ENCODE data around the gene ASPA.

Gene ASPA

DNA sequence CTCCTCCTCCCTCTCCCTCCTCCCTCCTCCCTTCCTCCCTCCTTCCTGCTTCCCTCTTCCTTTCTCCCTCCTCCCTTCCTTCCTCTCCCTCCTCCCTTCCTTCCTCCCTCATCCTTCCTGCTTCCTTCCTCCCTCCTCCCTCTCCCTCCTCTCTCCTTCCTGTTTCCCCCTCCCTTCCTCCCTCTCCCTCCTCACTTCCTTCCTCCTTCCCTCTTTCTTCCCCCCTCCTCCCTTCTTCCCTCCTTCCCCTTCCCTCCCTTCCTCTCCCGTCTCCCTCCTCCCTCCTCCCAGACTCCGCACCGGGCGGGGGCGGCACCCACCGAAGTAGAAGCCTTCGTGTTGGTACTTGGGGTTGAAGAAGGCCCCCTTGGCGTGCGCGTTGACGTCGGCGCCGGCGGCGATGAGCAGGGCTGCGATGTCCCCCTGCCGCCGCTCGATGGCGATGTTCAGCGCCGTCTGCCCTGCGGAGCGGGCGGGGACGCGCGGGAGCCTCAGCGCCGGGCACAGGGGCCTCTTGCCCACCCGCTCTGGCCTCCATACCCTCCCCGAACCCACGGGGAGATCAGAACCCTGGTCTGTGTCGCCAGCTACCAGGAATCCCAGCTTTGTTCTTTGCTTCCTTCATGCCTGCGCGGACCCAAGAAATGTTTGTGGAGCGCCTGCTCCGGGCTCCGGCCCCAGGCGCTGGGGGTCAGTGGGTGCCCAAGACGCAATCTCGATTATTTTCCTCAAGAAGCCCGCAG, 59.6 kb downstream of the ASPA start:
- Histone ChIP-seq H3K9me3 (ENCODE audit: control insufficient read depth, insufficient read depth, low read length) (no peaks in the 10 kb centered on the region), H3K4me1 (ENCODE audit: control insufficient read depth, low read length) (0 out of 2 replicates have a peak, but pooled peaks cover 7% of the 10 kb centered on the region), H3K27me3 (ENCODE audit: control insufficient read depth, low read length) (peaks cover under 1% of the 10 kb centered on the region; the same call in 1 of the 2 replicates), H4K20me1 (ENCODE audit: control insufficient read depth, insufficient read depth, low read depth, low read length) (no peaks in the 10 kb centered on the region), H3K9me2 (replicated peaks; ENCODE audit: control insufficient read depth, low read length) (no peaks in the 10 kb centered on the region), H3K27ac (ENCODE audit: low read depth, low read length) (no peak overlapping the region), H3K79me2 (ENCODE audit: control insufficient read depth, low read length) (no peaks in the 10 kb centered on the region), H3K4me3 (ENCODE audit: low read length) (peak overlapping the region; percentile 34; the same call in 1 of the 2 replicates), H3F3A (ENCODE audit: control insufficient read depth, insufficient read depth) (no peaks in the 10 kb centered on the region; the same call in 1 of the 2 replicates), H3K36me3 (ENCODE audit: control insufficient read depth, low read length) (no peaks in the 10 kb centered on the region), H3K4me2 (ENCODE audit: low read length) (peak overlapping the region; percentile 34; the same call in 1 of the 2 replicates)
- TF ChIP-seq EZH2phosphoT487 (IDR thresholded peaks at IDR 0.05; ENCODE audit: borderline replicate concordance, low read length) (no peak), CTCF (IDR thresholded peaks at IDR 0.05; ENCODE audit: low read depth, low read length, poor library complexity, severe bottlenecking) (peak; percentile 68)

DNA sequence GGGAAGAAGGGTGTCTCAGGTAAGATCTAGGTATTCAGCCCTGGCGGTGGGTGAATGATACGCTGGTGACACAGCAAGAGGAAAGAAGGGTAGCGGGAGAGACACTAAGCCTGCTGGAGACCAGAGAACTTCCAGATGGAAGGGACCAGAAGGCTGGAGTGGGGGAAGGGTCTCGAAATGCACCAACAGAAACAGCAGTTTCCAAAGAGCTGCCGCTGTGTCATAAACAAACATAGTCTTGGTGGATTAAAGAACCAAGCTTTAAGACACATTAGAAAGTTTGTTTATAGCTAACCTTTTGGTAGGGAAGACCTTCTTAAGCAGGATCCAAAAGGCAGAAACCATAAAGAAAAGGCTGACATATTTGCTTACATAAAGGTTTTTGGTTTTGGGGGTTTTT, 60.9 kb downstream of the ASPA start:
- Histone ChIP-seq H3K9me3 (ENCODE audit: control insufficient read depth, insufficient read depth, low read length) (no peaks in the 10 kb centered on the region), H3K36me3 (ENCODE audit: control insufficient read depth, low read length) (no peaks in the 10 kb centered on the region), H4K20me1 (ENCODE audit: control insufficient read depth, insufficient read depth, low read depth, low read length) (no peaks in the 10 kb centered on the region), H3K27me3 (ENCODE audit: control insufficient read depth, low read length) (peaks cover 4% of the 10 kb centered on the region; the same call in 1 of the 2 replicates), H3K4me3 (ENCODE audit: low read length) (no peak overlapping the region), H3F3A (ENCODE audit: control insufficient read depth, insufficient read depth) (no peaks in the 10 kb centered on the region; the same call in 1 of the 2 replicates), H3K27ac (ENCODE audit: low read depth, low read length) (no peak overlapping the region), H3K4me2 (ENCODE audit: low read length) (no peak overlapping the region), H3K9me2 (replicated peaks; ENCODE audit: control insufficient read depth, low read length) (no peaks in the 10 kb centered on the region), H3K79me2 (ENCODE audit: control insufficient read depth, low read length) (no peaks in the 10 kb centered on the region), H3K4me1 (ENCODE audit: control insufficient read depth, low read length) (0 out of 2 replicates have a peak, but pooled peaks cover 7% of the 10 kb centered on the region)
- TF ChIP-seq CTCF (IDR thresholded peaks at IDR 0.05; ENCODE audit: low read depth, low read length, poor library complexity, severe bottlenecking): no peak
- no peak for TF ChIP-seq EZH2phosphoT487 (IDR thresholded peaks at IDR 0.05; ENCODE audit: borderline replicate concordance, low read length)

- TF ChIP-seq EZH2phosphoT487 (IDR thresholded peaks at IDR 0.05; ENCODE audit: borderline replicate concordance, low read length): no peak
- TF ChIP-seq CTCF (IDR thresholded peaks at IDR 0.05; ENCODE audit: low read depth, low read length, poor library complexity, severe bottlenecking): no peak
- Histone ChIP-seq H3K79me2 (ENCODE audit: control insufficient read depth, low read length) (no peaks in the 10 kb centered on the region), H4K20me1 (ENCODE audit: control insufficient read depth, insufficient read depth, low read depth, low read length) (no peaks in the 10 kb centered on the region), H3K4me1 (ENCODE audit: control insufficient read depth, low read length) (0 out of 2 replicates have a peak, but pooled peaks cover 2% of the 10 kb centered on the region), H3K4me2 (ENCODE audit: low read length) (no peak overlapping the region), H3K4me3 (ENCODE audit: low read length) (no peak overlapping the region), H3F3A (ENCODE audit: control insufficient read depth, insufficient read depth) (no peaks in the 10 kb centered on the region), H3K27ac (ENCODE audit: low read depth, low read length) (no peak overlapping the region), H3K36me3 (ENCODE audit: control insufficient read depth, low read length) (no peaks in the 10 kb centered on the region), H3K9me2 (replicated peaks; ENCODE audit: control insufficient read depth, low read length) (no peaks in the 10 kb centered on the region), H3K9me3 (ENCODE audit: control insufficient read depth, insufficient read depth, low read length) (no peaks in the 10 kb centered on the region), H3K27me3 (ENCODE audit: control insufficient read depth, low read length) (peaks cover 8% of the 10 kb centered on the region)
These were observed 64.2 kb downstream of the ASPA start for GRCh38 chr17:3539881-3540540.
